Right renal cortex interstitium (tissue), 3 donors: ENCODE measurements around the gene ZNF662. TPM values are rescaled to one million over a fixed set of nuclear protein-coding genes. Genes with fewer than 3 reads are reported as not detected.
"Not testable (repeated sequence)": the region's sequence is repeated elsewhere in the genome, so short reads cannot be mapped to it uniquely, and the experiment has no call there.

Experiments
- DNase-seq, 3 donors: peaks; one replicate each; pipeline ENCODE4 v3.0.0-alpha.2; 2013; ENCODE audit warnings: low read depth in 3 of 3, low spot score in 2 of 3
- polyA plus RNA-seq, 3 donors: library from polyadenylated mRNA; unstranded; fragments of 120-200 nt; gene quantifications; one replicate each; pipeline ENCODE4 v1.2.1, GENCODE V29; 2013; ENCODE audit not compliant: insufficient read length in 3 of 3

ZNF662 gene
- polyA plus RNA-seq, result 10 to 100 TPM; 18.9 to 23.4 (median 23.2) TPM

DNA sequence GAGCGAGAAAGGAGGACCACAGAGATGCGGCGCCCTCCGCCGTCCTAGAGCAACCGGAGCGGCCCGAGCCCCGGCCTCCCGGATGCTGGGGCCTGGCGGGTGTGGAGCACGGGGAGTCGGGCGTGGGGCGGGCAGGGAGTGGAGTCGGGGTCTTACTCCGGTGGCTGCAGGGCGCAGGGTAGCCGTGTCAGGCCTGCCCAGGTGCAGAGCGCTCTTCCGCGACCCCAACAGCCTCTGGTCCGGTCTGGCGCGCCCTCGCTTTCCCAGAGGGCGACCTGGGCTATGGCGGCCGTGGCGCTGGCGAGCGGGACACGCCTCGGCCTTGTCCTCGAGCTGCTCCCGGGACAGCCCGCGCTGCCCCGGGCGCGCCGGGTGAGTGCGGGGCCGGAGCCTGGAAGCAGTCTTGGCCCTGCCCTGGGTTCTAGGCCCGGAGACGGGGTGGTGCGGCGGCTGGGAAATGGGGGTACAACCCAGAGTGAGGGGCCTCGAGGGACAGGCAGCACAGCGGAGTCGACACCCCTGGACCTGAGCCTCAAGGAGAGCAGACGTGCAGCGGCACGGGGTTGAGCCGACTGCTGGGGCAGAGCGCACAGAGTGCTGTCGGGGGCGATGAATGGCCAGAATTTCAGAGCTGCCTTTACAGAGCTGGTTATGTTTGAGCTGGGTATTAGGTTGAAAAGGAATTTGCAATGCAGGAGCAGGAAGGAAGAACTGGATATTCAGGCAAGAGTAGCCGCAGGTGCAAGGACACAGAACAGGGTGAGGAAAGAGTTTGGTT, at the start of gene ZNF662:
ZNF662 (plus strand) TSS at position 73 of the 778 bp plus-strand sequence. CDS start 1,973 bp downstream, outside the sequence.
- DNase-seq, result peak in 2 of 3 donors; percentile 26 to 42

DNA sequence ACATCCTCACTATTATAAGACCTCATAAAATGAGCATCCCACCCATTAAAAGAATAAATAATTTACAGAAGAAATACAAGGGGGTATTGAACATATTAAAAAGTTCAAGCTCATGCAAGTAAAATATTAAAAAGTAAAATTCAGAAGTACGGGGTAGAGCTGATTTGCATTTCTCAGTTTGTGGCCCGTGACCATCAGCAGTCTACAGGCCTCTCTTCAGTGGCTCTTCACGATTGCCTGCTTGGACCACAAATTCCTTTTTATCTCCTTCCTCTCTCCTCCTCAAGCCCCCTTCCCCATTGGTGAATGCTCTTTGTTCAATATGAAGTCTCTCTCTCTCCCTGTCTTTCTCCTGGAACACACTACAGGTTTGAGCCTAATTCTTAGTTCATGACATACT, 49.4 kb upstream of the ZNF662 start:
- no peak for DNase-seq

DNA sequence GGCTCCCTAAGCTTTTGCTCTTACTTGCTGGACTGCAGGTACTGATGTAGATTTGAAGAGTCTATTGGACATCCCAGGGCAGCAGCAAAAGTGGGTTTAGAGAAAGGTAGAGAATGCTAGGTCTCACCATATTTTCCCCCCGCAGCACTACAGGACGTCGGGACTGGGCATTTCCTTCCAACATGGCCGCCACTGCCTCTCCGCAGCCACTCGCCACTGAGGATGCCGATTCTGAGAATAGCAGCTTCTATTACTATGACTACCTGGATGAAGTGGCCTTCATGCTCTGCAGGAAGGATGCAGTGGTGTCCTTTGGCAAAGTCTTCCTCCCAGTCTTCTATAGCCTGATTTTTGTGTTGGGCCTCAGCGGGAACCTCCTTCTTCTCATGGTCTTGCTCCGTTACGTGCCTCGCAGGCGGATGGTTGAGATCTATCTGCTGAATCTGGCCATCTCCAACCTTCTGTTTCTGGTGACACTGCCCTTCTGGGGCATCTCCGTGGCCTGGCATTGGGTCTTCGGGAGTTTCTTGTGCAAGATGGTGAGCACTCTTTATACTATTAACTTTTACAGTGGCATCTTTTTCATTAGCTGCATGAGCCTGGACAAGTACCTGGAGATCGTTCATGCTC, 41.5 kb upstream of the ZNF662 start:
- no peak for DNase-seq

DNA sequence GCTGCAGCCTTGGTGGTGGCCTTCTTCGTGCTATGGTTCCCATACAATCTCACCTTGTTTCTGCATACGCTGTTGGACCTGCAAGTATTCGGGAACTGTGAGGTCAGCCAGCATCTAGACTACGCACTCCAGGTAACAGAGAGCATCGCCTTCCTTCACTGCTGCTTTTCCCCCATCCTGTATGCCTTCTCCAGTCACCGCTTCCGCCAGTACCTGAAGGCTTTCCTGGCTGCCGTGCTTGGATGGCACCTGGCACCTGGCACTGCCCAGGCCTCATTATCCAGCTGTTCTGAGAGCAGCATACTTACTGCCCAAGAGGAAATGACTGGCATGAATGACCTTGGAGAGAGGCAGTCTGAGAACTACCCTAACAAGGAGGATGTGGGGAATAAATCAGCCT, 40.7 kb upstream of the ZNF662 start:
- no peak for DNase-seq

DNA sequence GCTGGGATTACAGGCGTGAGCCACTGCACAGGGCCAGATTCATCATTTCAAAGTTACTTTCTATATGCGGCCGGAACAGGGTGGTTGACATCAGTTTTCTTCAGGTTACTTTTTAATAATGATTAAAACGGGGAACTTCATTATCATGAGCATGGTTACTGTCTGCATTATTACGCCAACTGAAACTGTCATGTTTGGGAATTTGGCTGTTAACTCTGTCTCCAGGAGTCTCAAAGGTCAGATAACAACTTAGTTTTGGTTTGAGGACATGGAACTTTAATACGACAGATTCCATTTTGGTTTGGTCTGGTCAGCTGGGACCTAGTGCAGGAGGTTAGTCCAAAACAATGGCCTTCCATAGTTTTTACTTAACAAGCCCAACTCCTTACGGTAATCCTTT, 38.8 kb upstream of the ZNF662 start:
- no peak for DNase-seq

DNA sequence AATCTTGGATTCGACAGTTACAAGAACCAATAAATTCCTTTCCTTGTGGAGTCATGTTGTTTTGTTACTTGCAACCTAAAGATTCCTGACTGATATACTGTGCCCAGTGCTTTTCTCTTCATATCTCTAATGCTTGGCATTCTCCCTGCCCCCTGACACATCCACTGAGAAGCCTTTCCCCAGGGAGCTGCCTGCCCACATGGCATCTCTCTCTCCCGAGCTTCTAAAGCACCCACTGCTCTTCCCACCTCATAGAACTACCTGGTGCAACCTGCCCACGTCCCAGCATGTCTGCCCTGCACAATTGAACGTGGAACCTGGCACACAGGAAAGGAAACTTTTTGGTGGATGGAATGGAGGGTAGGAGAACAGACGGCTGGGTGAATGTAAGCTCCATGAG, 37.1 kb upstream of the ZNF662 start:
- no peak for DNase-seq

DNA sequence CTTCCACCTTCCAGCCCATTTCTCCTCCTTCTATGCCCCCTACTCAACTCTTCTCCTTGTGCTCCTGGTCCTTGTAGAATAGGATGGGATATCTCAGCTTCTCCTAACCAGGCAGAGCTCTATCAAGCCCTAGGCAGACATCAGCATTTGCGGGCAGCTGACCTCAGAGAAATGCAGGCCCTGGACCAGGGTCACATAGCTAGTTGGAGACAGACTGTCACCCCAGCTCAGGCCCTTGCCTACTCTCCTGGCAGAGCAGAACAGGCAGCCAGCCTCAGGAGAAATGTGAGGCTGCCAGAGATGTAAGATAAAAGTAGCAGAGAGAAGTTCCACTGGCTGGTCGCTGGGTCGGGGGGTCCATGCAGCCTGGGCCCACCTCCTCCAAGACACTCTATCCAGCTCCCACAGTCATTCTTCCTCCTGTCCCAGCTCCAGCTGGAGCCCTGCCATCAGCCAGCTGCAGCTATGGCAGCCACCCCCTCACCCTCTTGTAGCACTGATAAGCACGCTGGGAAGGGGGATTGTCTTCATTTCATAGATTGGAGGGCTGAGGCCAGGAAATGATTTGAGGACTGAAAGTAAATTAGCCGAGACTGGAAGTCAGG, 34.2 kb upstream of the ZNF662 start:
- no peak for DNase-seq

DNA sequence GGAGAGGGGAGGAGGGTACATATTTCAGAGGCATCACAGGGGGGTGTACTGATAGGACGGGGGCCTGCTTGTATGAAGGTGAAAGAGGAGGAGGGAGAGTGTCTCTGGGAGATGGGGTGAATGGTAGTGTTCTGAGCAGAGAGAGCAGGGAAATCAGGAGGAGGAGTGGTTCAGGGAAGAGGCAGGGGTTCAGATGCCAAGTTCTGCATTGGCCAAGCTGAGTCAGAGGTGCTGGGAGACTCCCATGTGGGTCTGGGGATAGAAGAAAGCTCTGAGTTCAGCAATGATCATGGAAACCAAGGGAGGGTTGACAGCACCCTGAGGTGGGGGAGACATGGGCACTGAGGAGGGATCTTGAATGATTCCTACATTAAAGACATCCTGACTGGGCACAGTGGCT, 33.2 kb upstream of the ZNF662 start:
- no peak for DNase-seq

DNA sequence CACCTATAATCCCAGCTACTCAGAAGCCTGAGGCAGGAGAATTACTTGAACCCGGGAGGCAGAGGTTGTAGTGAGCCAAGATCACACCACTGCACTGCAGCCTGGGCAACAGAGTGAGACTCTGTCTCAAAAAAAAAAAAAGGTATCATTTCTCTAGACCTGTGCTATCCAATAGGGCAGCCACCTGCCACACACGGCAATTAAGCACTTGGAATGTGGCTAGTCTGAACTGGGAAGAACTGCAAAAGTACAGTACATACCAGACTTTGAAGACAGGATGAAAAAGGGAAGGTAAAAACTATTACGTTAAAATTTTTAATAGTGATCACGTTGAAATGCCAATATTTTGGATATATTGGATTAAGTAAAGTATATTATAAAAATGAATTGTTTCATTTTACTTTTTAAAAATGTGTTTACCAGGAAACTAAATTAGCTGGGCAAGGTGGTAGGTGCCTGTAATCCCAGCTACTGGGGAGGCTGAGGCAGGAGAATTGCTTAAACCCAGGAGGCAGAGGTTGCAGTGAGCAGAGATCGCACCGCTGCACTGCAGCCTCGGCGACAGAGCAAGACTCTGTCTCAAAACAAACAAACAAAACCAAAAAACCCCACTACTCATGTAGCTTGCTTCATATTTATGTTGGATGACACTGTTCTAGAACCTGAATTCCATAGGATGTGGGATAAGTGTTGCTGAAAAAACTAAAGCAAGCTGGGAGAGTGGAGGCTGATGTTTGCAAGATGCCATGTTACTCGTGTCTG, 32.5 kb upstream of the ZNF662 start:
- no peak for DNase-seq

DNA sequence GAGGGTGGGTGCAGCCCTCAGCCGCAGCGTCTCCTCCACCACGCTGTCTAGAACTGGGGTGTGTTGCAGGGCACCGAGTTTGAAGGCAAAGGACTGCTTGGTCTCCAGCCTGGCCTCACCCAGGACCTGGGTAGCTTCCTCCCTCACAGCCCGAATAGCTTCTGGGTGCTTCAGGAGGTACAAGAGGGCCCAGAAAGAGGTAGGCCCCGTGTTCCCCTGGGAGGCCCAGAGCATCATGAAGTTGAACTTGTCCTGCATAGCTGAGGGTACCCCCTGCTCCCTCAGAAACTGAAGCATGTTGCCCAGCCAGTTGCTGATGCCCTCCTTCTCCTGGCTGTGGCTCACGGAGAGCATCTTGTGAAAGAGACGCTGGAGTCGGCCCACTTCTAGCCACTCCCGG, 31.2 kb upstream of the ZNF662 start:
- no peak for DNase-seq

DNA sequence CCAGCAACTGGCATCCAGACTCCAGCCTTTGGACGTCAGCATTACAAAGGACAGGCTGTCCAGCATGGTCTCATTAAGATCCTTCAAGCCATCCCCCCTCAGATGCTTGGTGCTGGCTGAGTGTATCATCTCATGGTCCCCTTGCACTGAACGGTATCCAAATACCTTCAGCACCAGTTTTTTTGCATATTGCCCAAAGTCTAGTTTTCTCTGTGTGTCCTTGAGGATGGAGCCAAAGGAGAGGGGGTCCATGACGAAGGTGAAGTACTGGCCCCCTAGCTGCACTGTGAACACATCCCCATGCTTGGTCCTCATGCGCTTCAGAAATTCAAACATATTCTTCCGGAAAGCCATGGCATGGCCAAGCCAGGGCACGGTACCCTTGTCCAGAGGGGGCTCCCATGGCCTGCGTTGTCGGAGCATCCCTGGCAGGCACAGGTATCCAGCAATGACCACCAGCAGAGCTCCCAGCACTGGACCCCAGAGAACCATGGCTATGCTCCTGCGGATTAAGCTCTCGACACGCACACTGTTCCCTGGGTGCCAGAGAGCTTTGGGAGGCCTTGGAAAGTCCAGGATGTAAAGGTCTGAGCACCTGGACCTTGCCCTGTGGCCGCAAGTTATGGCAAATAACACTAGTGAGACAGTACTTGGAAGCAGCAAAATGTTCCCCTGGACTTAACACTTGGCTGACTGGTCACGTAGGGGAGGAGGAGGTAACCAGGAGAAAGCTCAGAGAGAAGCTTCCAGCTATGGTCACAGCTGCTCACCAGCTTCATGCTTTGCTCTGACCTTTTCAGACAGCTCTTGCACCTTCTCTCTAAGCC, 30.4 kb upstream of the ZNF662 start, which contains the start of gene CYP8B1:
CYP8B1 (minus strand) TSS at position 555 of the 827 bp plus-strand sequence; CDS start at position 492, 63 bp downstream.
- no peak for DNase-seq

DNA sequence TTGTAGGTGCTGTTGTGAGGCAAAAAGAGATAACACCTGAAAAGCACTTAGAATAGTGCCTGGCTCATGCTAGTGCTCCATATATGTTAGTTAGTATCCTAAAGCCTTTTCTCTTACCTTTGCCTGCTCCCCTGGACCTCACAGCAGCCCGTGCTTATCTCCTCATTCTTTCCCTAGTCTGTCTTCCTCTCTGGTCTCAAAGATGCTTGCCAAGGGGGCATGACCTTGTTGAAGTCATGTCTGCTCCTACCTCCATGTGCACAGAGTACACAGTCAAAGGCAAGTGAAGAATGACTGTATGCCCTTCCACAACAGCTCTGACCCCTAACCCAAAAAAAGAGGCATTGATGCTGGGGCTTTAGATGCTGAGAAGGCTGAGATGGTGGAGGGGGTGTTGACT, 29.5 kb upstream of the ZNF662 start:
- no peak for DNase-seq

DNA sequence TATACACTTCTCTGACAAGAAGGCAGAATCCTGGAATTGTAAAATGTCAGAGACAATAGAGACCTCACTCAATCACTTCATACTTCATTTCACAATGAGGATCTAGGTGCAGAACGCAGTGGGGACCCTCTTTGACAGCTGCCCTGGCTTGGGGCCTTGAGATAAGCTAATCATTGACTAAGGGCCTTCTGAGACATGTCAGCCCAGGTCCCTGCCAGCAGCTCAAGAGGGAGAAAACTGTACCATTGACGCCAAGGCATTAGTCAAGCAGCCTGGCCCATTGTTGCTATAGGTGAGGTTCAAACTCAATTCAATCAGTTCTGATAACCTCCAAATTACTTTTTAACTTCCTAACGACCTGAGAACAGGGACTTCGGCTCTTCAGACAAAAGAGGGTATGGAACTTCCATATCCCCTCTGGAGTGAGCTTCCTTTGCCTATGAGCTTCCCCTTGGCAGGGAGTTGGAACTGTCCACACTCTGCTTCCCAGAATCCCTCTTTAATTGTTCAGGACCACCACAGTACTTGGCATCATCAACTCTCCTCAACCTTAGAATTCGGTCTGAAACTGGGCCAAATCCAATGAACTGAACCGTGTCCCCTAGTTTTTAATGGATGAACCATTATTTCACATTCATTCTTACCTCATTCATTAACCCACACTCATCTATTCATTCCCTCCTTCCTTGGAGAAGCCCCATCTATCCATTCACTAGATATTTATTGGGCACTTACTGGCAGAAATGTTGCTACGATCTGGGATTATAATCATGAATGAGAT, 28.8 kb upstream of the ZNF662 start:
- no peak for DNase-seq

DNA sequence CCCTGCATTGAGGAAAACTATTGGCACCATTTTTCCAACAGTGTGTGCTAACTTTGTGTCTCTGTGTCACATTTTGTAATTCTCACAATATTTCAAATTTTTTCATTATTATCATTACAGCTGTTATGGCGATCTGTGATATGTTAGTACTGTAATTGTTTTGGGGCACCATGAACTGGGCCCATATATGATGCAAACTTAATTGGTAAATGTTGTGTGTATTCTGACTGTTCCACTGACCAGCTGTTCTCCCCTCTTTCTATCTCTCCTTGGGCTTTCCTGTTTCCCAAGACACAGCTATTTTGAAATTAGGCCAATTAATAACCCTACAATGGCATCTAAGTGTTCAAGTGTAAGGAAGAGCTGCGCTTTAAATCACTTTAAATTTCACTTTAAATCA, 28.1 kb upstream of the ZNF662 start:
- DNase-seq, result no peak

DNA sequence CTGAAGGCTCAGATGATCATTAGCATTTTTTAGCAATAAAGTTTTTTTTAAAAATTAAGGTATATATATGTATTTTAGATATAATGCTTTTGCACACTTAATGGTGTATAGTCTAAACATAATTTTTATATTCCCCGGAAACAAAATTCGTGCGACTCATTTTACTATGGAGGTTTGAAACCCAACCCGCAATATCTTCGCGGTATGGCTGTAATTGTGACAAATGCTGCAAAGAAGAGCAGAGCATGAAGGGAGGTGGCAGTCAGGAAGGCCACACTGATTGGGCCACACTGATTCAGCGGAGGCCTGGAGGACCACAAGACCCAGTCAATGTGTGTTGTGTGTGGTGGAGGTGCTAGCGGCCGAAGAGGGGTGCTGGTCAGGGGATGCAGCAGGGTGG, 25.8 kb upstream of the ZNF662 start:
- DNase-seq, result no peak

DNA sequence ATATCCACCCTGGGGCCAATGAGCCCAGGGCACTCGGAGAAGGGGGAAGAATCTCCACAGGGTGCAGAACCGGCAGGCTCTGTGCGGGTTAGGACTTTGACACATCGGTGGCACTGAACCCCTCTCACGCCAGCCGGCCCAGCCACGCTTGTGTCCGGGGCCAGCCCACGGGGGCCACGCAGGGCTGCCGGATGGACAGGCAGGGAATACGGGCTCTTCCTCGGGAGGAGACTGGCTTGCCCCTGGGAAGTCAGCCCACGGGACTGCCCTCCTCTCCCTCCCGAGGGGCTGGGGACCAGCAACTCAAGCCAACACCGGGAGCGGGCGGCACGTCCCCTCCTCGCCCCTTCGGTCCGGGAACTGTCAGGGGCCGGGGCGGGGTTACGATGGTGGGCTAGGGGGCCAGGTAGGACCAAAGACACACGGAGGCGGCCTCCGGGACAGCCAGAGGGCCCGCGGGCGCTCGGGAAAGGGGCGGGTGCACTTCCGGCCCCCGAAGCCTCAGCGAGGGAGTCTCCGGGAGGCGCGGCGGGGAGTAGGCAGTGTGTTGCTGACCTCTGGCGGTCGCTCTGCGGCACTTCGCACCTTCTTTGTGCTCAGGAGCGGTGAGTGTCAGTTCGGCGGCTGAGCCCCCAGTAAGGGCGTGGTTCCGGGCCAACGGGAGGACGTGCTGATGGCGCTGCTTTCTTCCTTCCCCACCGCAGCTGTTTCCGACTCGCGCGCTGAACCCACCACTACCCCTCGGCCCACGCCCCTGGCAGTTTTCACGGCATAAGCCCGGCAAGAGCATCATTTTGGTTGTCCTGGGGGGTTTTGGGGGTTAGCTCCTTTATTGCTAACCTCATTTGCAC, 25.1 kb upstream of the ZNF662 start:
- peak; percentile 53 to 64 (median 62) for DNase-seq

DNA sequence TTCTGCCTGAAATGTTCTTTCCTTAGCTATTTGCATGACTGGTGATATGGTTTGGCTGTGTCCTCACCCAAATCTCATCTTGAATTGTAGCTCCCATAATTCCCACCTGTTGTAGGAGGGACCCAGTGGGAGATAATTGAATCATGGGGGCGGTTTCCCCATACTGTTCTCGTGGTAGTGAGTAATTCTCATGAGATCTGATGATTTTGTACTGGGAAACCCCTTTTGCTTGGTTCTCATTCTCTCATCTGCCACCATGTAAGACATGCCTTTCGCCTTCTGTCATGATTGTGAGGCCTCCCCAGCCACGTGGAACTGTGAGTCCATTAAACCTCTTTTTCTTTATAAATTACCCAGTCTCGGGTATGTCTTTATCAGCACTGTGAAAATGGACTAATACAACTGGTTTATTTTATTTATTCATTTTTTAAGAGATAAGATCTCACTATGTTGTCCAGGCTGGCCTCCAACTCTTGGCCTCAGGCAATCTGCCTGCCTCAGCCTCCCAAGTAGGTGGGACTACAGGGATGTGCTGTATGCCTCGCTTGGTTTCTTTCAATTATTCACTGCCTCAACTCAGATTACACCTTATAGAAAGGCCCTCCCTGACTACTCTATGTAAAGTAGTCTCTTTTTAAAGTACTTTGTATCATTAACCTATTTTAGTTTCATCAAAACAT, 22.6 kb upstream of the ZNF662 start:
- DNase-seq, result not testable (repeated sequence)

DNA sequence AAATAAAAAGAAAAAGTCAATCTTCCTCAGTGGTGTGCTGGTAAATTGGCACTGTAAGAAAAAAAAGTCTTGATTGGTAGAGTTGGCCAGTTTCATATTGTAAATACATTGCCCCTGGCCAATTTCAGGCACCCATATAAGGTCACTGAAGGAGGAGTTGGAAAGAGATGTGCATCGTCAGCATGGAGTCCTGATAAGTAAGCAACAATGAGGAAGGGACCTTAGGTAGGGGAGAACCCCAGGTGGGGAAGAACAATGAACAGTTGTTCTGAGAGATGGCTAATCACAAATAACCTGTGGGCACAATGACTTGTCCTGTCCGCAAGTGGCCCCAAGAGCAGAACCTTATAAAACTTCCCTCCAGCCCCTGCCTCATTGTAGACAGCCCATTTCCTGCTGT, 21.6 kb upstream of the ZNF662 start:
- DNase-seq, result no peak
